HS-5 (cell line): Measurements from ENCODE around the gene GULP1.
A peak's percentile ranks its signal among the peaks of the same experiment; 100 is the strongest.
"Not testable (repeated sequence)": the region's sequence is repeated elsewhere in the genome, so short reads cannot be mapped to it uniquely, and the experiment has no call there.

Experiments used
- DNase-seq: peaks from one replicate; pipeline ENCODE4 v3.0.0-alpha.2; 2012; ENCODE audit warnings: low read depth

The GULP1 gene

DNA sequence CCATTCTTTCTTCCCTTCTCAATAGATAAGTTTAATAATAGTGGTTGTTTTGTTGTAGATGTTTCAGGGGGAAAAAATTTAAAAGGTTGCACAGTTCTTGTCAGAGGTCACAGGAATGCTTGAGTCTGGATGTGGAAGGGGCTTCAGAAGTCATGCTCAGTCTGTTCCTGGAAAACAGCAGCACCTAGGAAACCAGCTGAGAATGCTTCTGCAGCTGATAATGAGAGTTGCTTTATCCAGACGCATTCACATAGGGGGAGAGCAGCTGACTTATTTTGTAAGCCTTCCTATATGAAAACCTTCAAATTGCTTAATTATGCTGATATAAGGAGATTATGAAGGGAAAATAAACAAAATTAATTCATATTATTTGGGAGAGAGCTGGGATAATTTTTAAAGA, 235.5 kb downstream of the GULP1 start:
- no peak for DNase-seq

DNA sequence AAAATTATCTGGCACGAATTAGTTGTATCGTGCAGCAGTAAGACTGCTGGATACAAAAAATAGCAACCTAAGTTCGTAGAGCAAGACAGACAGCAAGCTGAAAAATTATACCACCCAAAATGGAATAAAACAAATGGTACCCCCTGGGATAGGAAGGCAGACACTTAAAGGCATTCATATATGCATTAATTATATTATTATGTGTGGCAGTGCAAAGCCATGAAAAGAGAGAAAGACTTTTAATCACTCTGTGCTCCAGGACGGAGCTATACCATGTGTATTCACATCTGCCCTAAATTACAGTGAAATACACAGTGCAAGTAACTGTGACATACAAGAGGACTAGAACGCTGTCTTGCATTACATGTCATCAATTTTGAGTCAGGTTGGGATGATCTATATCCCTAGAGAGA, 235.9 kb downstream of the GULP1 start:
- DNase-seq, result no peak

DNA sequence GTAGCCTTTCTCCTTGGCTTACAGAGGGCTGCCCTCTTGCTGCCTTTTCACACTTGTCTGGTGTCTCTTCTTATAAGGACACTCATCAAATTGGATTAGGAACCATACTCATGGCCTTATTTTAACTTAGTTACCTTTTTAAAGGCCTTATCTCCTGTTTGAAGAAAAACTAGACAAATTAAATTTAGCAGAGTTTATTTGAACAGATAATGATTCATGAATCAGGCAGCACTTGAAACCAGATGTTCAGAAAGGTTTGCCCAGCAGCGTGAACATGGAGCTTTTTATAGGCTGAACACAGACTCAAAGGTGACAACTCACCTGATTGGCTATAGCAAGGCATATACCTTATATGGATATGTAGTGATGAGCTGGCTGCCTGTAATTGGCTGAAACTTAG, 238.0 kb downstream of the GULP1 start:
- DNase-seq, result no peak

DNA sequence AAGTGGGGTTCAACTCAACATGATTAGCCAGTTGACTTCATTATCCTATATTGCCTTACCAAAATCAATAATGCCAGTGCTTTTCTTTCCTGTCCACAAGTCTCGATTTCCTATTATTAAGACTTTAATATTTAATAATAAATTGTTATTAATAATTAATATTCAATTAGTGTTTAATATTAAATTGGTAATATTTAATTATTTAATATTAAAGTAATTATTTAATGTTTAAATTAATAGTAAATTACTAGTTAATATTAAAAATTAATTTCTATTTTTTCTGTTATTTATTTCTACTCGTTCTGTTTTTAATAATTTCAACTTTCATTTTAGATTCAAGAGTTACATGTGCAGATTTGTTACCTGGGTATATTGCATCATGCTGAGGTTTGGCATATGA, 243.2 kb downstream of the GULP1 start:
- DNase-seq, result no peak

DNA sequence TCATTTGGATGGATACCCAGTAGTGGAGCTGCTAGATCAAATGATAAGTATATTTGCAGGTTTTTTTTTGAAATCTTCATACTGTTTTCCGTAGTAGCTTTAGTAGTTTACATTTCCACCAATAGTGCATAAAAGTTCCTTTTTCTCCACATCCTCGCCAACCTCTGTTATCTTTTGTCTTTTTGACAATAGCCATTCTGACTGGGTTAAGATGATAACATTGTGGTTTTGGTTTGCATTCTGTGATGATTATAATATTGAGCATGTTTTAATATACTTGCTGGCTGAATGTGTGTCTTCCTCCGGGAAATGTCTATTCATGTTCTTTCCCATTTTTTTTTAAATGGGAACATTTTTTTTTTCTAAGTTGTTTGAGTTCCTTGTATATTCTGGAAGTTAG, 260.0 kb downstream of the GULP1 start:
- no peak for DNase-seq

DNA sequence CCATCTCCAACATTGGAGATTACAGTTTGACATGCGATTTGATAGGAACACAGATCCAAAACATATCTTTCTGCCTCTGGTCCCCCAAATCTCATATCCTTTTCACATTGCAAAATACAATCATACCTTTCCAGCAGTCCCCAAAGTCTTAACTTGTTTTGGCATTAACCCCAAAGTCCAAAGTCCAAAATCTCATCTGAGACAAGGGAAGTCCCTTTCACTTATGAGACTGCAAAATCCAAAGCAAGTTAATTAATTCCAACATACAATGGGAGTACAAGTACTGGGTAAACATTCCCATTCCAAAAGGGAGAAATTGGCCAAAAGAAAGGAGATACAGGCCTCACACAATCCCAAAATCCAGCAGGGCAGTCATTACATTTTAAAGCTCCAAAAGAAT, 265.4 kb downstream of the GULP1 start:
- no peak for DNase-seq

DNA sequence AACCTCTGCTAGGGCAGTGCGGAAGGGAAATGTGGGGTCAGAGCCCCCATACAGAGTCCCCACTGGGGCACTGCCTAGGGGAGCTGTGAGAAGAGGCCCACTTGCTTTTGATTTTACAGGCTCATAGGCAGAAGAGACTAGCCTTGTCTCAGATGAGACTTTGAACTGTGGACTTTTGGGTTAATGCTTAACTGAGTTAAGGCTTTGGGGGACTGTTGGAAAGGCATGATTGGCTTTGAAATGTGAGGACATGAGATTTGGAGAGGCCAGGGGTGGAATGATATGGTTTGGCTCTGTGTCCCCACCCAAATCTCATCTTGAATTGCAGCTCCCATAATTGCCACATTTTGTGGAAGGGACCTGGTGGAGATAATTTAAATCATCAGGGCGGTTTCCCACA, 267.8 kb downstream of the GULP1 start:
- not testable (repeated sequence) for DNase-seq

DNA sequence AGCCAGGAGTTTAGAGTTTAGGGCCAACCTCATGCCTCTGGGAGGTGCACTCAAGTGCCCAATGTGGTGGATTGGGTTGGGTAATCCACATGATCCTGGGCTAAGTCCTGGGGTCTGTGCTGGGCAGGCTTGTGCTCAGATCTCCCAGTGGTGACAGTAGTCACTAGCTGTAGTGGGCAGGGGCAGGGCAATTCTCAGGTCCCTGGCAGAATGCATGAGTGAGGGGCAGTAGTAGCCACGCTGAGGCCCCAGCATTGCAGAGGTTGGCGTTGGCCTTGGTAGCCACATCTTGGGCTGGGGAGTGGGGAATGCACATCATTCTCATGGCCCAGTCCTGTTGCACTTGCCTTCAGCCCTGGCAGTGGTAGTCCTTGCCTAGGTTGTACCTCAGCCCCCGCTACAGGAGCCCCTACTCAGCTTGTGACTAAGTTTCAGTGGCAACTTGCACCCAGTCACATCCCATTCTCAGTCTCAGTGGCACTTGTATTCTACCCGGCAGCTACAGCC, 269.9 kb downstream of the GULP1 start:
- no peak for DNase-seq

DNA sequence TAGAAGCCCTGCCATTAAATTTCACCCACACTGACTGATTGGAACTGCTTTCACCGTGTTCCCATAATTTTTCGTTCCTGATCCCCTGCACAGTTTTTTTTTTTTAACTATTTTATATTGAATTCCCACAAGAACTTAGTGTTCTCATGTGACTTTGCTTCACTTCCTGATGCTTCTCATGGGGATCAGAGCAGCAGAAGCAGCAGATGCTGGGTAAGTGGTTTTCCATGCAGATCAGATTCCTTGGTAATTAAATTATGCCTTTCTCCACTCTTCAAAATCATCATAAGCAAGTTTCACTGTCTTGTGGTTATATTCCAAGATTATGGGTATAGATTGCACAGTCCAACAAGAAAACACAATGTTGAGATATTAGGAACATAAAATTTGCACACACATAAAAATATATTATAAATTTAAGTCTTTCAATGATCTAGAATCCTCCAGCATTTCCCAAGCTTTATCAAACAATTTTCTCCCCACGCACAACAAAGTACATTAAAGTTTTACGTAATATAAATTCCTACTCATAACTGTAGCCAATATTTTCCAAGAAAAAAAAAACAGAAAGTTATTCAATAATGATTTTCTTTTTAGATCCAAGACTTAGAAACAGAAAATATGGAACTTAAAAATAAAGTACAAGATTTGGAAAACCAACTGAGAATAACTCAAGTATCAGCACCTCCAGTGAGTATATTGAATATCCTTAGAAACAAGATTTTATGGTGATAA, 277.9 kb downstream of the GULP1 start:
- no peak for DNase-seq

DNA sequence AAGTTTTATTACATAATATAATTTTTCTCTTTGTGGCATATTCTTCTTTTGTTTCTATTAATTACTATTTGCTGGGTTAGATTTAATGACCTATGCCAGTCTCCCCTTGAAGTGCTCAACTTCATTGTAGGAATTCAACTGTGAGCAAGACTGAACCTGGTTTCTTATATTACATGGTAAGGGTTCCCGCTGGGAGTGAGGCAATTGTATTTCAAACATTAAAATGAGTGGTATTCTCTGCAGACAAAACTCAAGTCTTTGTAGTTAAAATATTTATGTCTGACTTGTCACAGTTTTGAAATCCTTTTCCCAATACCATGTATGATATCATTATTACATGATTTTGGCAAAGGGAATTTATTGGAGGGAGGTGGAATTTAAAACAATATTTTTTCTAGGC, 278.7 kb downstream of the GULP1 start:
- DNase-seq, result no peak

DNA sequence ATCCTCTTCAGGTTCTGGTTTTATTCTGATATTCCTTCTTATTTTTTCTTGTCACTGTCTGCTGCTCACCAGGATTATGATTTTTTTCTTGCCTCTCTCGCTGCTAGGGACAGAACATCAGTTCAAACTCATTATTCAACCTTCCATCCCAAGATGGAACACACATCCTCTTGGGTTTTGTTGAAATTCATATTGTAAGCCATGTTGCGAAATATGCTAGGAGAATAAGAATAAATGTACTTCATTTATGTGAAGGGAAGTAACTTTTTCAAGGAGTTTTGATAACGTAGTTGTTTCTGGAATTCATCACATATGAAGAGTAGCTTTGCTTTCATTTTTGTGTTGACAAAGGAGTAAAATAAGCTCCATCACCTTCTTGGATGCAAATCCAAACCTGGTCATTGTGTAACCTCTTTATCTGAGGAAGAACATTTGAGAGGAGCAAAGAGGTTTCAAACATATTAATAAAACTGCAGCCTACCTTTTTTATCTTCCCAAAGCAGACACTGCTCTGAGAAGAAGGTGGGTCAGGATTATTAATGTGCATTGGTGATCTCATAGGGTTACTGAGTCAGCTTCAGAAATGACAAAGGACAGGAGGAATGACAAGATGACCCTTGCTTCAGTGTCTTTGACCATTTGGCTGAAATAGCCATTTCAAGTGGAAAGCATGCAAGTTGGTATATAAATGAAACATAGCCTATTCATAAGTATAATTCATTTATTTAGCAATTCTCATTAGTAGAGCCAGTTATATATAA, 280.0 kb downstream of the GULP1 start:
- no peak for DNase-seq

DNA sequence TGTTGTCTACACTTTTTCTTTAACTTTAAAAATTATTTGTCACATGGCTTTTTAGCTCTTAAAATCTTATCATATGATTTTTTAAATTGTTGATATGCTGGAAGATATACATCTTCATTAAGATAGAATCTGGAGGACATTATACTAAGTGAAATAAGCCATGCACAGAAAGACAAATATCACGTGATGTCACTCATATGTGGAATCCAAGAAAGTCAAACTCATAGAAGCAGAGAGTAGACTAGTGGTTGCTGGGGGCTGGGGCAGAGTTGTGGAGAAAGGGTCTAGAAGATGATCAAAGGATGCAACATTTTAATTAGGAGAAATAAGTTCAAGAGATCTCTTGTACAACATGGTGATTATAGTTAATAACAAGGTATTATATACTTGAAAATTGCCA, 280.9 kb downstream of the GULP1 start:
- no peak for DNase-seq

DNA sequence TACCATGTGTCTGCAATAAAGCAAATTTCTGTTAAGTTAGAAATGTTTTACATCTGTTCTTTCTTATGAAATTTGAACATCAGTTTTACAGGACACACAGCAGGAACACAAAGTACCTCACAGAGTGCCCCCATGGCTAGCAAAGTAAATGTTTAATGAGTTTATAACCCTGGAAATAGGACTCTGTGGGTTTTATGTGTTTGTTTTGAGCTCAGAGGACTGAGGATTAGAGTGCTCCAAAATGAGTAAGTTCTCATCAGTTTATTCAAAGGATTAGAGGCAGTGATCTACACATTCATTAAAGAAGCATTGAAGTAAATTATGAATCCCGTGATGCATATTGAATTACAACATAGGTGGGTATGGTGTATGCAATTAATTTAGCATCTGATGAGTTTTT, 281.8 kb downstream of the GULP1 start:
- DNase-seq, result no peak

DNA sequence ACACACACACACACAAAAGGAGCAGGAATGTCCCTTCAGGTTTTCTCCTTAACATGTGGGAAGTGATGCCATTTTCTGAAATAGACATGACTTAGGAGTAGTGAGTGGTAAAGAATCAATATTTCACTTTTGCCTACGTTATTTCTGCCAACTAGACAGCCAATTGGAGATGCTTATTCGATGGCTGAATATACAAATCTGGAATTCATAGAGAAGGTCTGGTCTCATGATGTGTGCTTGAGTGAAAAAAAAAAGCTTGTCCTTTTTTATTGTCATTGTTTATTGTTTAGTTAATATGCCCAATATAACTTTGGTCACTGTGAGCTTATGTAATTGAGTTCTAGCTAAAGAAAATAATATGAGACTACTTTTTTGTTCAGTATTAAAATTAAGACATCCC, 284.3 kb downstream of the GULP1 start:
- no peak for DNase-seq

DNA sequence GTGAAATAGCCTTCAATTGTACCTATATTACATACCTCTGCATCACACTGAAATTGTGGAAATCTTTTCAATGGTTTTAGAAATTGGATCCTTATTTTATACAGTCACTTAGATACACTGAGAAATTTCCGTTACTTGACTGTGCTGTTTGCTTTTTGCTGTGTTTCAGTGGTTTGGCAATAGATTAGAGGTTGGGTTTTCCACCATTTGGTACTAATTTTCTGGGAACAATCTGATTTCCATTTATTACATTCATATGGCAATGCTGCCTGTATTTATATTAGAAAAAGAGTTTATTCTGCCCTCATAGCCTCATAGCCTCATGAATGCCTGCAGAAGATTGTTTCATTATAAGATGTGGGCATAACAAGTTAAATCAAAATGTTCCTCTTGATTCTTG, 285.0 kb downstream of the GULP1 start:
- peak; percentile 22 for DNase-seq

DNA sequence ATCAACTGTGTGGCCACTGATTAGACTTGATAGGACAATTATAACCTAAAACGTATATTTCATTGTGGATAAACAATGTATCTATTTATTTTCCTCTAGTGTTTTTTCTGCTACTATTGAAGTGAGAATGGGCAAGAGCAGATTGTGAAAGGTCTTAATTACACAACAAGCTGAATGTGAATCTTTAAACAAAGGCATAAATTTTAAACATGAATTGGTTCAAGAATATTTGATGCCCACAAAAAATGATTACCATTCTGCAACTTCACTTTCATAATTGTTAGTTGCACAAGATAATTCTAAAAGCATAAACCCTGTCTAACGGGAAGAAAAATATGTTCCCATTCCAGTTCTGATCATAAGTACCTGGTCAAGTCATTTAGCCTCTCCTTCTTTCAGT, 285.6 kb downstream of the GULP1 start:
- DNase-seq, result no peak

DNA sequence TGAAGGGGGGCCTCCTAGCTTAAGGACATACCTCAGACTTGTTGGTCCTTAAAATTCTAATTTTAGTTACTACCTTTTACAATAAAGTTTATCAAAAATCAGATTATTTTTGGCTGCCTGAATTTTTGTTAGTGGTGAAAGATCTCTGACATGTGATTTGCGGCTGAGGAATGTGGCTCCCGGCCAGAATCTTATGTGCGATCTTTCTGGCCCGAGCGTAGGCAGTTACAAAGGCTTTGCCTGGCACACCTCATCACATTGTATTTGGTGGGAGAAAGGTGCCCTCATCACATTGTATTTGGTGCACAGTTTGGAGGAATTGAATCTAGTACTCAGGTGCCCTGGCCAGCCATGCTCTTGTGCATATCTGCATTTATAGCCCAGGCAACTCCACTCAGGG, 289.1 kb downstream of the GULP1 start:
- DNase-seq, result no peak

DNA sequence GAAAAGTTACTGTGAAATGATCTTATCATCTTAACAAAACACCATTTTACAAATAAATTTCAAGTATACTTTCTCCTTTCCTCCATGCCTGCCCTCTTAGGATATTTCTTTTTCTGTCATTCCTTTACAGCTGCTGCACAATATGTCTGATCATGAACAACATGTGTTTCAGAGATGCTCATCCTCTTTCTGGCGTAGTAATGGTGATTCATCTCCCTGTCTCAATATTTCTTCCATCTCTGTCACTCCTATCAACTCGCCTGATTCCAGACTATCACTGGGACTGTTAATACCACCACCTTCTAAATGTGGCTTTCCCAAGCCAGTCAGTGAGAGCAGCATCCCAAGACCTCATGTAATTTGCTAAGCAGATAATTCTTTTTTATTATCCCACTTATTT, 290.5 kb downstream of the GULP1 start:
- DNase-seq, result peak; percentile 23

DNA sequence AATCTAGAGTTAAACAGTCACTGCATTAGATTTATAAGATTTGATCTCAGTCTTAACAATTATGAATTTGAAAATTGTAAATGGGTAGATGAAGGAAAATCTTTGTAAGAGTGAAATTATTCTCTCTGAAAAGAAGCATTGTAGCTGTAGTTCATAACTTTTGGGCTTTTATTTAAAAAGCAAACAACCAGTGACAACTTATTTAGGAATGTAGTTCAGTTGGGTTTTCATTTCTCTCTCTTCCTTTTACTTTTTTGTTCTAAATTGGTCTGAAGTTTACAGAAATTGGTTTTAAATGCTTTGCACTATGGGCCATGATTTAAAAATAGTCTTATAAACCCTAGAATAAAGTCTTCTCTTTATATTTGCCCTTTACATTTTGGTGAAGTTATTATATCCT, 296.6 kb downstream of the GULP1 start:
- no peak for DNase-seq

DNA sequence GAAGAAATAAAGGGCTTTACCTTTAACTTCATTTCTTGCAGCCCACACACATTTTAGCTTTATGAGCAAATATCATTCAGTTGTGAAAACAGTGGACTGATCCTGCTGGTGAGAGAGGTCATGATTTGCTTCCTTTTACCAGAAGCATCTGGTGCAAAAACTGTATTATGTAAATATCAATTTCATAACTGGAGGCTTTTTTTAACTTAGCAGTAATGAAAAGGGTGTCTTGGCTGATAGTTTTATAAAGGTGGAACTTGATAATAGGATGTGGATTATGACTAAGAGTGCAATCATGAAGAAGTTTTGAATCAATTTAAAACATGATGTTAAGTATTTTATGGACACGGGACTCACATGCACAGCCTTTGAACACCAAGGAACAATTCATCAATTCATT, 304.4 kb downstream of the GULP1 start:
- DNase-seq, result no peak

DNA sequence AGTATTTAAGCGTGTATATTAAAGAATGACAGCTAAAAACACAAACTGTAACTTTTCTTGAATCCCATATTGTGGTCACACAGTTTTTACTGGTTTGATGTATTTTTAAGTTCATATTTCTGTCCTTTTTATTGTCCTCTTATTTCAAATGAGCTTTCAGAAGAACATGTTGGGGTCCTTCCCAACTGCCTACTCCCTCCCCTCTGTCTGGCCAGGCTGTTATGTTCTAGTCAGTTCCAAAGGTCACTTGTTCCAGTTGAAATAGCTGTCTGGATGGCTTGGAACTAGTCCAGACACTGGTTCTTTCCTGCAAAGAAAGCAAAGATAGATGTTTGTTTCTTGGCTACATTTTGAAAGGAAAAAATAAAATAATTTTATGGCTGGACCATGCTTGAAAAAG, 306.9 kb downstream of the GULP1 start:
- DNase-seq, result no peak

DNA sequence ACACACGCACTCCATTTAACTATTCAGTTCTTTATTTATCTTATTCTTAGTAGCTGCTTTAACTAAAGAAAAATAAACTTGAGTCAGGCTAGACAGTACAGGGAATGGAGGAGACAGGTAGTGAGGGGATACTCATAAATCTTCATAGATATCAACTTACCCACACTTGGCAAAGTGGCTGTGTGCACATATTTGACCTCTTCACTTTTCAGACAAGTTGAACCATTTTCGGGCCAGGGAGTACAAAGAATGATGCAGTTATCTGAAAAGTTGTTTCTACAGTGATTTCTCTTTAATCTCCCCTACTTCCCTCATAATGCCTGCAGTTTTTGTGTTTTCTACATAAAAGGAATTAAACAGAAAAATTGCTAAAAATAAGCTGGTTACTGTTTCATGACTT, 307.5 kb downstream of the GULP1 start:
- no peak for DNase-seq

DNA sequence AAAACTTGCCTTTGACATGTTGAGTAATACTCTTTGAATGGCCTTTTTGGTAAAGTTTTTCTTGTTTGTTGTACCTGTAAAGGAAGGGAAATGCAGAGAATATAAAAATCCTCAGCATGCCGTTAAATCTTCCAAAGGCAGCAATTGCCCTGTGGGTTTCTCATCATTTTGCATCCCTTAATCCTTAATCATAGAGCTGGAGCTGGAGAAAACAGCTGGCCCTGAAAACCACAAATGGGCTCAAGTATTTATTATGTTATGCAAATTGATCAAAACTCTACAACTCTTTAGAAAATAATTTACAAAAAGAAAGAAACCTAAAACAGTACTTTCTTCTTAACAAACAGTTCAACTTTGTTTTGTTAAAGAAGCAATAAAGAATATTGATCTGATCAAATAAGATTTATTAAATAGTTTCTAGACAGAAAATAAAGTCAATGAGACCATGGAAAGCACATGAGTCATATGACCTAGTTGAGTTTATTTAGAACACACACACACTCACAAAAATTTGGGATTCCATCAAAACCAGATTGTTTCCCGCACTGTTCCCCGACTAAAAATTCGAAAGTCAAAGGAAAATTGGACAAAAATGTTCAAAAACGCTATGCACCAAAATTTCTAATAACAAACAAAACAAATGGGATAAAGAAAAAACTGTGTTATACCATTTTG, 309.0 kb downstream of the GULP1 start:
- no peak for DNase-seq
